ENCODE data around the gene EIF4G1.
"Not testable (repeated sequence)": the region's sequence is repeated elsewhere in the genome, so short reads cannot be mapped to it uniquely, and the experiment has no call there.

Gene EIF4G1, protein sequence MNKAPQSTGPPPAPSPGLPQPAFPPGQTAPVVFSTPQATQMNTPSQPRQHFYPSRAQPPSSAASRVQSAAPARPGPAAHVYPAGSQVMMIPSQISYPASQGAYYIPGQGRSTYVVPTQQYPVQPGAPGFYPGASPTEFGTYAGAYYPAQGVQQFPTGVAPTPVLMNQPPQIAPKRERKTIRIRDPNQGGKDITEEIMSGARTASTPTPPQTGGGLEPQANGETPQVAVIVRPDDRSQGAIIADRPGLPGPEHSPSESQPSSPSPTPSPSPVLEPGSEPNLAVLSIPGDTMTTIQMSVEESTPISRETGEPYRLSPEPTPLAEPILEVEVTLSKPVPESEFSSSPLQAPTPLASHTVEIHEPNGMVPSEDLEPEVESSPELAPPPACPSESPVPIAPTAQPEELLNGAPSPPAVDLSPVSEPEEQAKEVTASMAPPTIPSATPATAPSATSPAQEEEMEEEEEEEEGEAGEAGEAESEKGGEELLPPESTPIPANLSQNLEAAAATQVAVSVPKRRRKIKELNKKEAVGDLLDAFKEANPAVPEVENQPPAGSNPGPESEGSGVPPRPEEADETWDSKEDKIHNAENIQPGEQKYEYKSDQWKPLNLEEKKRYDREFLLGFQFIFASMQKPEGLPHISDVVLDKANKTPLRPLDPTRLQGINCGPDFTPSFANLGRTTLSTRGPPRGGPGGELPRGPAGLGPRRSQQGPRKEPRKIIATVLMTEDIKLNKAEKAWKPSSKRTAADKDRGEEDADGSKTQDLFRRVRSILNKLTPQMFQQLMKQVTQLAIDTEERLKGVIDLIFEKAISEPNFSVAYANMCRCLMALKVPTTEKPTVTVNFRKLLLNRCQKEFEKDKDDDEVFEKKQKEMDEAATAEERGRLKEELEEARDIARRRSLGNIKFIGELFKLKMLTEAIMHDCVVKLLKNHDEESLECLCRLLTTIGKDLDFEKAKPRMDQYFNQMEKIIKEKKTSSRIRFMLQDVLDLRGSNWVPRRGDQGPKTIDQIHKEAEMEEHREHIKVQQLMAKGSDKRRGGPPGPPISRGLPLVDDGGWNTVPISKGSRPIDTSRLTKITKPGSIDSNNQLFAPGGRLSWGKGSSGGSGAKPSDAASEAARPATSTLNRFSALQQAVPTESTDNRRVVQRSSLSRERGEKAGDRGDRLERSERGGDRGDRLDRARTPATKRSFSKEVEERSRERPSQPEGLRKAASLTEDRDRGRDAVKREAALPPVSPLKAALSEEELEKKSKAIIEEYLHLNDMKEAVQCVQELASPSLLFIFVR (N-terminal part only)

DNA sequence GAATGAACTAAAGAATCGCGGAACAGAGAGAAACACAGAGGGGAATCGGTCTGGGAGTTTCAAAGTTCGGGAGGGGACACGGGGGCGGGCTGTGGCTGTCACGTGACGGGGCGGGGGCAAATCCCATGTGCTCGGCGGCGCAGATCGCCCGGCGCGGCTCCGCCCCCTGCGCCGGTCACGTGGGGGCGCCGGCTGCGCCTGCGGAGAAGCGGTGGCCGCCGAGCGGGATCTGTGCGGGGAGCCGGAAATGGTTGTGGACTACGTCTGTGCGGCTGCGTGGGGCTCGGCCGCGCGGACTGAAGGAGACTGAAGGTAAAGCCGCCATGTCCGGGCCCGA lies at the start of gene EIF4G1:
Gene EIF4G1, plus strand, starts transcription at position 244 of the 337 bp plus-strand sequence. CDS start 1,191 bp downstream, outside the sequence.
- DNase-seq (ENCODE audit: low read depth in 2 of 3, low spot score in 2 of 3) = peak; percentile 73 to 88 (median 75)

DNA sequence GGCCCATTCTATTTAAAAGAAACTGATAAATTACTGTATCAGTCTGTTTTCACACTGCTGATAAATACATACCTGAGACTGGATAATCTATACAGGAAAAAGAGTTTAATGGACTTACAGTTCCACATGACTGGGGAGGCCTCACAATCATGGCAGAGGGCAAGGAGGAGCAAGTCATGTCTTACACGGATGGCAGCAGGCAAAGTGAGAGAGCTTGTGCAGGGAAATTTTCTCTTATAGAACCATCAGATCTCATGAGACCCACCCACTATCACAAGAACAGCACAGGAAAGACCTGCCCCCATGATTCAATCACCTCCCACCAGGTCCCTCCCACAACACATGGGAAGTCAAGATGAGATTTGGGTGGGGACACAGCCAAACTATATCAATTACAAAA lies 47.2 kb upstream of the EIF4G1 start:
- not testable (repeated sequence) for DNase-seq (ENCODE audit: low read depth in 2 of 3, low spot score in 2 of 3)

DNA sequence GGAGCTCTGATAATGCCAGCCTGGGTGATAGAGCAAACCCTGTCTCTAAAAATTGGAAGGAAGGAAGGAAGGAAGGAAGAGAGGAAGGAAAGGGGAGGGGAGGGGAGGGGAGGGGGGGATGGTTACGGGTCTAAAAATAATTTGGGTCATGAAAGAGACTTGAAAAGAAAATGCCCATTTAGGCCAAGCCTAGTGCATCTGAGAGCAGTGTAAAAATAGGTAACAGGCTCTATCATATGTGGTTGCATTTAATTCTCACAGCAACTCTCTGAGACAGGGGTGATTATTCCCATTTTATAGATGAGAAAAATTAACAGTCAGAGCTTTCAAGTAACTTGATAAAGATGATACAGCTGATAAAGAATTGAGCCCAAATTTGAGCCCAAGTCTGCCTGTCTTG lies 42.1 kb upstream of the EIF4G1 start:
- no peak for DNase-seq (ENCODE audit: low read depth in 2 of 3, low spot score in 2 of 3)

DNA sequence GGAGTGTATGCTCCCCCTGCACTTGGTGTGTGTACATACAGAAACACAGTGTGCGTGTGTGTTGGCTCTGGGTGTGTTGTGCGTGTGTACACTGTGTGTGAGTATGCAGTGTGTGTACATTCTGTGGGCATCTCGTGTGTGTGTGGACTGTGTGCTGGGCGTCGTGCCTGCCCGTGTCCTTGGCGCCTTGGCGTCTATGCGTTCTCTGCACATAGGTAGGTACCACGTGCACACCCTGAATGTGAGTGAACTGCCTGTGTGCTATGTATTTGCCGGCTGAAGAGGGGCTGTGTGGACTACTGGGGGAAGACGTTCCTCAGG lies 39.1 kb upstream of the EIF4G1 start:
- no peak for DNase-seq (ENCODE audit: low read depth in 2 of 3, low spot score in 2 of 3)

DNA sequence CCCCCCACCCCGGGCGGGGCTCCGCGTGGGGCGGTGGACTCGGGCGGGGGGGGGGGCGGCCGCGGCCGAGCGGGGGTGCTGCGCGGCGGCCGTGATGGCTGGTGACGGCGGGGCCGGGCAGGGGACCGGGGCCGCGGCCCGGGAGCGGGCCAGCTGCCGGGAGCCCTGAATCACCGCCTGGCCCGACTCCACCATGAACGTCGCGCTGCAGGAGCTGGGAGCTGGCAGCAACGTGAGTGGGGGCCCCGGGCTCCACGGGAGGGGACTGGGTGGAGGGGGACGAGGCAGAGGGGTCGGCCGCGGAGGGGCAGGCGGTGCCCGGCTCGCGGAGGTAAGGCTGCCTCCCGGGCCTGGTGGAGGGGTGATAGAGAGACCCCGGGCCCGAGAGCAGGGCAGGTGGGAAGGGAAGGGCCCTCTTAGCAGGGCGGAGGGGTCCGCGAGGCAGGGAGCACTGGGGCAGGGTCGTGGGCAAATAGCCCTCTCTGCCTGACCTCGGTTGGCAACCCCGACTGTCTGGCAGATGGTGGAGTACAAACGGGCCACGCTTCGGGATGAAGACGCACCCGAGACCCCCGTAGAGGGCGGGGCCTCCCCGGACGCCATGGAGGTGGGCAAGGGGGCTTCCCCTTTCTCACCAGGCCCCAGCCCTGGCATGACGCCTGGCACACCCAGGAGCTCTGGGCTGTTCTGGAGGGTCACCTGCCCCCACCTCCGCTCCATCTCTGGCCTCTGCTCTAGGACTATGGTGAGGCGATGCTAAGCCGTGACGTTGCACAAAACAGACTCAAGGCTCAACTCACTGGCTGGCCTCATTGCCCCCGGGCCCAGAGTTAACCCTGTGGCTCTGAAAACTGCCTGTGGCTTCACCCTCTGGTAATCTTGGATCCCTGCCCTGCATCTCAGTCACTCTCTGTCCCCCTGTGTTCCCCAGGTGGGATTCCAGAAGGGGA lies 38.2 kb upstream of the EIF4G1 start, which contains the start of gene ECE2:
Gene ECE2, plus strand, starts transcription at position 62 of the 950 bp plus-strand sequence. Its CDS starts 132 bp downstream, at position 194.
- no peak for DNase-seq (ENCODE audit: low read depth in 2 of 3, low spot score in 2 of 3)

DNA sequence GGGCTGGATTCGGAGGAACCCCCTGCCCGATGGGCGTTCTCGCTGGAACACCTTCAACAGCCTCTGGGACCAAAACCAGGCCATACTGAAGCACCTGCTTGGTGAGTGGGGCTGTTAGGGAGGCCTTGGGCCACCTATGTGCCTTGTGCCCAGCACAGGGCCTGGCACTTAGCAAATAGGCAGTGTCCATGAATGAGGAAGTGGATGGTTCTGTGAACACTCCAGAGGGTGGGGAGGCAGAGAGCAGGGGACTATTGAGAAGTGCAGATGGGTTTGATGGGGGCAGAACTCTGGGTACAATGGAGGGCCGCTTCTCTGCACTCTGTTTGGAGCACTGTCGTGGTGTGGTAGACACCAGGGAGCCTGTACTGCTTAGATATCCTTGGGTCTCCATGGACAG lies 37.0 kb upstream of the EIF4G1 start:
- DNase-seq (ENCODE audit: low read depth in 2 of 3, low spot score in 2 of 3) = no peak

DNA sequence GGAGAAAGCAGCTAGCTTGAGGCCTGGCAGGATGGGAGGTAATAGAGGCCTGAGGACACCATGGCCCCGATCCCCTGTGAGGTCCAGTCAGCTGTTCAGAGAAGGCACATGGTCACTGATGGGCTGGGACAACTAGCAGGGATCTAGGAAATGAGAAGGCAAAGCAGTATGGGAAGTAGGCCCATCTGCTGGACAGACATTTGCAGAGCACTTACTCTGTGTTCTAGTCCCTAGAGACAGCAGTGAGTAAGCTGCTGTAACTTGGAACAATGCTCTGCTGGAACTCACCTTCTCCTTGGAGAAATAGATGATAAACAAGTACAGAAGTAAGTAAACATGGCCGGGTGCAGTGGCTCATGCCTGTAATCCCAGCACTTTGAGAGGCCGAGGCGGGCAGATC lies 31.5 kb upstream of the EIF4G1 start:
- DNase-seq (ENCODE audit: low read depth in 2 of 3, low spot score in 2 of 3) = no peak

DNA sequence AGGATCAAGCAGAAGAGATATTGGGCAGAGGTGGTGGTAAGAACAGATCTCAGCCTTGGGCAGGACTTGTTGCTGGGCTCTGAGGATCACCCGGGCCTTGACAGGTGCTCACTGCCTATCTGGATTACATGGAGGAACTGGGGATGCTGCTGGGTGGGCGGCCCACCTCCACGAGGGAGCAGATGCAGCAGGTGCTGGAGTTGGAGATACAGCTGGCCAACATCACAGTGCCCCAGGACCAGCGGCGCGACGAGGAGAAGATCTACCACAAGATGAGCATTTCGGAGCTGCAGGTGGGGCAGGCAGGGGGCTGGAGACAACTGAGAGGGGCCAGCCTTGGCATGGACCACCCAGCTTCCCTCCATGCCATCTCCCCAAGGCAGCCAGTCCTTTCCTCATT lies 30.7 kb upstream of the EIF4G1 start:
- no peak for DNase-seq (ENCODE audit: low read depth in 2 of 3, low spot score in 2 of 3)

DNA sequence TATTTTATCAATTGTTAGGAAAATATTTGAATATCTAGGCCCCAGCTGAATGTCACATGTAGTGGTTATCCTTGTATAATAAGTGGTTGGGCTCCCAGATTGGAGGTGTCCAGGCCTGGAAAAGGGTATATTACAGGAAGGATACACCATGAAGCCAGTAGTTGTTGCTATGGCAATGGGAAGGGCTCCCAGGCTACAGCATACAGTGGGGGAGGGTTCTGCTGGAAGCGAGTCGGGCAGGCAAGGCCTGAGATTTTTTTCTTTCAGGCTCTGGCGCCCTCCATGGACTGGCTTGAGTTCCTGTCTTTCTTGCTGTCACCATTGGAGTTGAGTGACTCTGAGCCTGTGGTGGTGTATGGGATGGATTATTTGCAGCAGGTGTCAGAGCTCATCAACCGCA lies 29.7 kb upstream of the EIF4G1 start:
- DNase-seq (ENCODE audit: low read depth in 2 of 3, low spot score in 2 of 3) = no peak

DNA sequence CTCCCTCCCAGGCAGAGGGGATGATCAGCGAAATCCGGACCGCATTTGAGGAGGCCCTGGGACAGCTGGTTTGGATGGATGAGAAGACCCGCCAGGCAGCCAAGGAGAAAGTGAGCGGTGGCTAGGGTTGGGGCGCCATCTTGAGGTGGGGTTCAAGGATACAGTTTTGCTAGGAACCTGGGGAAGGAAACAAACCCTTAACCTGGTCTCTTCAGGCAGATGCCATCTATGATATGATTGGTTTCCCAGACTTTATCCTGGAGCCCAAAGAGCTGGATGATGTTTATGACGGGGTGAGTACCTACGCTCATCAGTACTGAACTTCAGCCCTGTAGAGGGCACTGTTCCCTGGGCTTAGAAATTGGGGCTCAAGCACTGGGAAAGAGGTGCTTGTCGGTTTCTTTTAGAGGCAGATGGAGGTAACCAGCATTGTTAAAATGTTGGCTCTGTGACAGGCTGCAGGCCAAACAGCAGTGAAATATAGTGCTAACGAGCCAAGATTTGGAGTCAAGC lies 24.9 kb upstream of the EIF4G1 start:
- DNase-seq (ENCODE audit: low read depth in 2 of 3, low spot score in 2 of 3) = peak; percentile 31 to 50 (median 49)

DNA sequence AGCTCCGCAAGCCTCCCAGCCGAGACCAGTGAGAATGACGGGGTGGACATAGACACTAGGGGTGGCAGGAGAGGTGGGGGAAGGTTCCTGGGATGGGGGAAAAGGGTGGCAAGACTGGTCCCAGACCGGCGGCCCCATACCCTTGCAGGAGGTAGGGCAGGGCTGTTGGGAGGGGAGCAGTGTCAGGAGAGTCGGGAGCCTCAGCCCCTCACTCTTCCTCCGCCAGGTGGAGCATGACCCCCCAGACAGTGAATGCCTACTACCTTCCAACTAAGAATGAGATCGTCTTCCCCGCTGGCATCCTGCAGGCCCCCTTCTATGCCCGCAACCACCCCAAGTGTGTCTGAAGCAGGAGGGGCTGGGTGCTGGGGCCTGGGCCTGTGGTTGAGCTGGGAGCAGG lies 24.1 kb upstream of the EIF4G1 start:
- no peak for DNase-seq (ENCODE audit: low read depth in 2 of 3, low spot score in 2 of 3)

DNA sequence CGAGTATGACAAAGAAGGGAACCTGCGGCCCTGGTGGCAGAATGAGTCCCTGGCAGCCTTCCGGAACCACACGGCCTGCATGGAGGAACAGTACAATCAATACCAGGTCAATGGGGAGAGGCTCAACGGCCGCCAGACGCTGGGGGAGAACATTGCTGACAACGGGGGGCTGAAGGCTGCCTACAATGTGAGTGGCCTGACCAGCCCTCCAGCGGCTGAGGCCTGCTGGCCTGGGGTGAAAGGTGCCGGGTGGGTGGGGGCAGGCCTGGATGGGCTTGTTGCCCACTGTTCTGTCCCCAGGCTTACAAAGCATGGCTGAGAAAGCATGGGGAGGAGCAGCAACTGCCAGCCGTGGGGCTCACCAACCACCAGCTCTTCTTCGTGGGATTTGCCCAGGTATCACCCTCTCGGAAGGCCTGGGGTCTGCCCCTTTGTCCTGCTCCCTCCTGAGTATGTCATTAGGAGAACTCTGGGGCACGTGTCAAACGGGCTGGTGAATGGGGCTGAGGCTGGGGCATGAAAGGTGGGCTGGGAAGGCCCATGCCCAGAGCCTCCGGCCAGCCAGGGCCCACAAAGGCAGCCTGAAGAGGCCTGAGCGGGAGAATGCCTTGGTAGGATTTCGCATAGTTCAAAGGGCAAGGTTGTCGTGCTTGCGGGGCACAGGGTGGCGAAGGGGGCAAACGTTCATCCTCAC lies 23.2 kb upstream of the EIF4G1 start:
- no peak for DNase-seq (ENCODE audit: low read depth in 2 of 3, low spot score in 2 of 3)

DNA sequence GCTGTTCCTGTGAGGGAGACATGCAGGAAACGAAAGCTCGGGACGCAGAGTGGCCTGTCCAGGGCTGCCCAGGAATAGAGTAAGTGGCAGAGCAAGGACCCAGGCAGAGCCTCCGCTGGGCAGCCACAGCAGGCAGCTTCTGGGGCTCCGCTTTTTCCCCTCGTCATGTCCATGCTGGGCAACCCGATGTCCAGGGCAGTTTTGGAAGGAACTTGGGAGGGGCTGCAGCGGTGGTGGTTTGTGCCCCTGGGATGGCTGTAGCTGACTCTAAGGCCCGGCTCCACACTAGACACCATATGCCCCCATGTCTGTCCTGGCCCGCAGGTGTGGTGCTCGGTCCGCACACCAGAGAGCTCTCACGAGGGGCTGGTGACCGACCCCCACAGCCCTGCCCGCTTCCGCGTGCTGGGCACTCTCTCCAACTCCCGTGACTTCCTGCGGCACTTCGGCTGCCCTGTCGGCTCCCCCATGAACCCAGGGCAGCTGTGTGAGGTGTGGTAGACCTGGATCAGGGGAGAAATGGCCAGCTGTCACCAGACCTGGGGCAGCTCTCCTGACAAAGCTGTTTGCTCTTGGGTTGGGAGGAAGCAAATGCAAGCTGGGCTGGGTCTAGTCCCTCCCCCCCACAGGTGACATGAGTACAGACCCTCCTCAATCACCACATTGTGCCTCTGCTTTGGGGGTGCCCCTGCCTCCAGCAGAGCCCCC lies 22.5 kb upstream of the EIF4G1 start:
- DNase-seq (ENCODE audit: low read depth in 2 of 3, low spot score in 2 of 3) = no peak

DNA sequence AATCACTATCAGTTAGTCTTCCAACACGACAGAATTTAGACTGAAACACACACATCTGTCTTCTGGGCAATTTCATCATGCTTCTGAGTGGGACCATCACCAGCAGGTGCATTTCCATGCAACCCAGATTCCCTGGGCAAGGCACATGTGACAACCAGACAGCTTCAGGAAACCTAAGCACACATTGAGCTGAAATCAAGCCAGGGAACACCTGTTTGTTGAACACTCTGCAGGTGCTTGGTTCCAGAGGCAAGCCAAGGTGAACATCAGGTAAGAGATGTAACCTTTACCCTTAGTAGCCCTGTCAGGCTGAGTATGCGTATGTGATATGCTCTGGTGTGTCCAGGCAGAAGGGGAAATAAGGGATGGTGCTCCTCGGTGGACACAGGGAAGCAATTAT lies 18.6 kb upstream of the EIF4G1 start:
- no peak for DNase-seq (ENCODE audit: low read depth in 2 of 3, low spot score in 2 of 3)

DNA sequence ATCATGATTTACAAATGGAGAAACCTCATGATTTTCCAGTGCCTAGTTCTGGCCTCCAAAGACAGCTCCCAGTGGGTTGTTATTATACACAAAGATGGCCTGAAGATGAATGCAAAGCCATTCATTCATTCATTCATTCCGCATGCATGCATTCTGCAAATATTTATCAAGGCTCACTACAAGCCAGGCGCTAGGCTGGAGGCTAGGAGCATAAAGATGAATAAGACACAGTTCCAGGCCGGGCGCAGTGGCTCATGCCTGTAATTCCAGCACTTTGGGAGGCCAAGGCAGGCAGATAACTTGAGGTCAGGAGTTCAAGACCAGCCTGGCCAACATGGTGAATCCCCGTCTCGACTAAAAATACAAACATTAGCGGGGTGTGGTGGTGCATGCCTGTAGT lies 17.8 kb upstream of the EIF4G1 start:
- no peak for DNase-seq (ENCODE audit: low read depth in 2 of 3, low spot score in 2 of 3)

DNA sequence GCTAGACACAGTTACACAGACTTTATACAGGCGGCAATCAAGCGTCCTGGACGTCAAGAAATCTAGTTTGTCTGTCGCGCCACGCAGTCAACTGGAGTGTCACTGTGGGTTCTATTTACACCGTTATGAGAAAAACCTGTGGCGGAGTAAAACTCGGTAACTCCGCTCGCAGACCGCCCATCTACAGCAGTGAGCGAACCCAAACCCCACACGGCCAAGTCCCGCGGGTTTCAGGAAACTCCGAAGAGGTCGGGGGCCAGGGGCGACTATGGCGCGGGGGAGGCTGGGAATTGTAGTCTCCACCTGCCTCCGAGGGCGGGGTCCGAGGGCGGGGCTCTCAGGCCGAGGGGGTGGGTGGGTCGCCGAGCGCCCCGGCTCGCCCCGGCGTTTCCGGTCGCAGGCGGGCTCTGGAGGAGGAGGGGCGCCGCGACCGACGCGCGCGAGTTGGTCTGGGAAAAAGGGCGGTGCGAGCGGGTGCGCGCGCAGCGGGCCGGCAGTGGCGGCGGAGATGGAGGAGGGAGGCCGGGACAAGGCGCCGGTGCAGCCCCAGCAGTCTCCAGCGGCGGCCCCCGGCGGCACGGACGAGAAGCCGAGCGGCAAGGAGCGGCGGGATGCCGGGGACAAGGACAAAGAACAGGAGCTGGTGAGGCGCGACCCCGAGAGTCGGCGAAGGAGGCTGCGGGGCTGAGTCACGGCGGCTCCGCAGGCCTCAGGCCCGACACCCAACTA lies 15.5 kb upstream of the EIF4G1 start, which contains the start of gene PSMD2:
Gene PSMD2, plus strand, starts transcription at position 483 of the 729 bp plus-strand sequence. Its CDS starts 26 bp downstream, at position 509.
- DNase-seq (ENCODE audit: low read depth in 2 of 3, low spot score in 2 of 3) = peak; percentile 88 to 99 (median 93)

DNA sequence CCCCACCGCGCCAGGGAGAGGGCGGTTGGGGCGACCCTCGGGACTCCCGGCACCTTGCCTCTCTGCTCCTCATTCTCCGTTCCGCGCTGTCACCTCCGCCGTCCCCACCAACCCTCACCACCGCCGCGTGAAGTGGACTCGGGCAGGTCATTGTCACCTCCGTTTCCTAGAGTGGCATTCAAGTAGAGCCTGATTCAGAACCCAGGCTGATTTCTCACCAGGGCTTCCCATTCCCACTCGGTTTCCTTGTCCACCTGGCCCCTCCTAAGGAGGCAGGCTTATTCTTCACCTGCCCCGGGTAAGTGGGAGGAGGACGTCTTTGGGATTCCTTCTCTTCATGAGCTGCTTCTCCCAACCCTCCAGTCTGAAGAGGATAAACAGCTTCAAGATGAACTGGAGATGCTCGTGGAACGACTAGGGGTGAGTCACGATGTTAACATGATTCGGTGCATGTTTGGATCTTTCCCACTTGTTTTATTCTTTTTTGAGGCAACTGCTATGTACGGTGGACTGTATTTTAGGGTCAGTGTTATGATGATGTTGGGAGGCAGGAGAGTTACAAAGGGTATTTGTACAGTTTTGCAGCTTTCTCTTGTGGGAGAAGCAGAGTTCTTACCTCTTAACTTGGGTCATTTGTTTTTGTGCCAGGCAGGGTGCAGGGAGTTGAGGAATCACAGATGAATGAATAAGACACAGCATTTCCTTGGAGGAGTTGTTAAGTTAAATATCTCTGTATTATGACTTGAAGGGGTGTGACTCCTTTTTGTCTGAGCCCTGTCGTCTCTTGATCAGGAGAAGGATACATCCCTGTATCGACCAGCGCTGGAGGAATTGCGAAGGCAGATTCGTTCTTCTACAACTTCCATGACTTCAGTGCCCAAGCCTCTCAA lies 14.7 kb upstream of the EIF4G1 start:
- DNase-seq (ENCODE audit: low read depth in 2 of 3, low spot score in 2 of 3) = no peak

Data from activated CD8-positive, alpha-beta memory T cell treated with anti-CD3 and anti-CD28 coated beads for 48 hours (primary cell).